ENCODE results near the gene MYH6.
"Not testable (repeated sequence)": the region's sequence is repeated elsewhere in the genome, so short reads cannot be mapped to it uniquely, and the experiment has no call there.

MYH6 gene

DNA sequence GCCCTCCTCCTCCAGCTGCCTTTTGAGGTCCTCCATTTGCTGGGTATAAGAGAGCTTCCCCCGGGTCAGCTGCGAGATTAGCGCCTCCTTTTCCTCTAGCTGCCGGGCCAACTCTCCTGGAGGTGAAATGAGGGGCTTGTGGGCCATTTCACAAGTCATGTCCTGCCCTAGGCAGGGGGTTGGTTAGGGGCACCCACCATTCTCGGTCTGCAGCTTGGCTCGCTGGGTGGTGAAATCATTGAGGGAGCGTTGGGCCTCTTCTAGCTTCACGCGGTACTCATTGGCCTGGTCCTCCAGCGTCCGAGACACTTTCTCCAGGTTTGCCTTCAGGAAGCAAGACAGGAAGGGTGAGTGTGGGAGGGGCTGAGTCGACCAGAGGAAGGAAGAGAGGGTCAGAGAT lies 18.7 kb downstream of the MYH6 start:
- no peak for DNase-seq (ENCODE audit: low read depth in 1 of 2, low spot score in 1 of 2)
- TF ChIP-seq JUND (IDR thresholded peaks at IDR 0.05; ENCODE audit: low read depth): no peak
- in situ Hi-C loops (cut with HindIII; ENCODE audit: low pct_unique_long_range_greater_than_20kb, low sequenced_read_pairs): no loop called here

DNA sequence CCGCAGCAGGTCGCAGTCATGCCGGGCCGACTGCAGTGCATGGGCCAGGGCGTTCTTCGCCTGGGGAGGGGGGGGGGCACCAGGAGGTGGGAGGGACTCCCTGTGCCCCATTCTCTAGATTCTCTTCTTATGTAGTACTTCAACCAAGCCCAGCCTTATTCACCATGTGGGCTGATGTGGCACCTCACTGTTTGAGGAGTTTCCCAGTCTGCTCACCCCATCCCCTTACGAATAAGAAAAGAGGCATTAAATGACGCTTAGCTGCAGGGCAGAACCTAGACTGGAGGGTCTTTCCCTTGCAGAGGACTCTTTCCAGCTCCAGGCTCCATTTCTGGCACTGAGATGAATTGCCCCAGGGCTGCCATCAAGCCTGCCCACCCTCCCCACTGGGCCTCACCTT lies 19.1 kb downstream of the MYH6 start:
- no peak for DNase-seq (ENCODE audit: low read depth in 1 of 2, low spot score in 1 of 2)
- in situ Hi-C loops (cut with HindIII; ENCODE audit: low pct_unique_long_range_greater_than_20kb, low sequenced_read_pairs): no loop called here

DNA sequence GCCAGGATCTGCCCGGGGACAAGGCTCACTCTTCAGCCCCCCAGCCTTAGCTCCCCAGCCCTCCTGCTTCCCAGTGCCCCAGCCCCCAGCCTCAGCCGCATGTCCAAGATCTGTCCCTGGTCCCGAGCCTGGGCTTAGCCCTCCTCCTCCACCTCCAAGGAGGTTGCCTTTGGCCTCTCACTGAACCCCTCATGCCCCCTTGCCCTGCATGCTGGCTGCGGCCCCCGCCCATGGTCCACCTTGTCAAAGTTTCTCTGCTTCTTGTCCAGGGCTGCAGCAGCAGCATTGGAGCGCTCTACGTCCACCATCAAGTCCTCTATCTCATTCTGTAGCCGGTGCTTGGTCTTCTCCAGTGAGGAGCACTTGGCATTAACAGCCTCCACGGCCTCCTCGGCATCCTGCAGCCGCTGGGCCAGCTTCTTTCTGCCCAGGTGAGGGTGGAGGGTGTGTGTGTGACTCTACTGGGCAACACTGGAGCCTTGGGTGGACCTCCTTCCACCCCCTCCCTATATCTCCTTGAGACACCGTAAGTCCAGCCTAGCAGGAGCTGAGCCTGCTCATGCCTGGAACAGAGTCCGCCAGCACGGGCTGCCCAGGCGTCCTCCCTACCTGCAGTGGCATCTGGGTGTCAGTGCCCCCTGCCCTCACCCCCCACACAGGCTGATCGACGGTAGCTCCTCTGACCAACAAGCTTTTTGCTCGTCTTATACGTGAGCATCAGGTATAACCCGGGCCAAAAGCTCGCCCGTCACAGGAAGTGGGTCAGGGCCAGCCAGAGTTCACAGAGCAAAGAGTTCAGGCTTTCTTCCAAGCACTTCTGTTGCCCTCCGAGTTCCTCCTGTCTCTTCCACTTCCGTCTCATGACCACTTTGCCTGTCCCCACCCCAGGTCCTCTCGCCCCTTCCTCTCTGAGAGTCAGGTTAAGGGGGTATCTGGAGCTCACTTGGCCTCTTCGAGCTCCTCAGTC lies 19.9 kb downstream of the MYH6 start:
- in situ Hi-C loops (cut with HindIII; ENCODE audit: low pct_unique_long_range_greater_than_20kb, low sequenced_read_pairs): no loop called here
- no peak for DNase-seq (ENCODE audit: low read depth in 1 of 2, low spot score in 1 of 2)
- no peak for TF ChIP-seq JUND (IDR thresholded peaks at IDR 0.05; ENCODE audit: low read depth)

More for the DNA sequence above, 19.1 kb downstream of the MYH6 start:
- TF ChIP-seq JUND (IDR thresholded peaks at IDR 0.05; ENCODE audit: low read depth): no peak

DNA sequence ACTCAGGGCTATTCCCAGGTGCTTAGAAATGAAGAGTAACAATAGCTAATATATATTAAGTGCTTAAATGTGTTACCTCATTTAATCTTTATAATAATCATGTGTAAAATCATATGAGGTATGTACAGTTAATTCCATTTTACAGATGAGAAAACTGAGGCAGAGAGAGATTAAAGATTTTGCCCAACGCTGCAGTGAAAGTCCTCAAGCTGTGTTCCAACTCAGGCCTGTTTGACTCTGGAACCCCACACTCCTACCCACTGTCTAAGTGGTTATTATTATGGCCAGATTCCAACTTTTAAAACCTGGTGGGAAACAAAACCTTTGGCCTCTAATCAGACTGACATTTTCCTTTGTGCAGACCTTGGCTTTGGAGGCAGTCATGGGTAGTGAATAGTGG lies 21.1 kb downstream of the MYH6 start:
- DNase-seq (ENCODE audit: low read depth in 1 of 2, low spot score in 1 of 2): no peak
- TF ChIP-seq JUND (IDR thresholded peaks at IDR 0.05; ENCODE audit: low read depth): no peak
- in situ Hi-C loops (cut with HindIII; ENCODE audit: low pct_unique_long_range_greater_than_20kb, low sequenced_read_pairs): no loop called here

DNA sequence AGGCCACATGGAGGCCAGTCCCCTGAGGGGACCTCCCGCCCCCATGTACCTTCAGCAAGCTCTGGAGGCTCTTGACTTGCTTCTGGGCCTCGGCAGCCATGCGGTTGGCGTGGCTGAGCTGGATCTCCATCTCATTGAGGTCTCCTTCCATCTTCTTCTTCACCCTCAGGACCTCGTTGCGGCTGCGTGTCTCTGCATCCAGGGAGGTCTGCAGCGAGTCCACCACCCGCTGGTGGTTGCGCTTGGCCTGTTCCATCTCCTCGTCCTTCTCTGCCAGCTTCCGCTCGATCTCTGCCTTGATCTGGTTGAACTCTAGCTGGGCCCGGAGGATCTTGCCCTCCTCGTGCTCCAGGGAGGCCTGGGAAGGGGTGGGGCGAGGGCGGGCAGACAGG lies 21.8 kb downstream of the MYH6 start:
- in situ Hi-C loops (cut with HindIII; ENCODE audit: low pct_unique_long_range_greater_than_20kb, low sequenced_read_pairs); DNase-seq (ENCODE audit: low read depth in 1 of 2, low spot score in 1 of 2): not testable (repeated sequence)

DNA sequence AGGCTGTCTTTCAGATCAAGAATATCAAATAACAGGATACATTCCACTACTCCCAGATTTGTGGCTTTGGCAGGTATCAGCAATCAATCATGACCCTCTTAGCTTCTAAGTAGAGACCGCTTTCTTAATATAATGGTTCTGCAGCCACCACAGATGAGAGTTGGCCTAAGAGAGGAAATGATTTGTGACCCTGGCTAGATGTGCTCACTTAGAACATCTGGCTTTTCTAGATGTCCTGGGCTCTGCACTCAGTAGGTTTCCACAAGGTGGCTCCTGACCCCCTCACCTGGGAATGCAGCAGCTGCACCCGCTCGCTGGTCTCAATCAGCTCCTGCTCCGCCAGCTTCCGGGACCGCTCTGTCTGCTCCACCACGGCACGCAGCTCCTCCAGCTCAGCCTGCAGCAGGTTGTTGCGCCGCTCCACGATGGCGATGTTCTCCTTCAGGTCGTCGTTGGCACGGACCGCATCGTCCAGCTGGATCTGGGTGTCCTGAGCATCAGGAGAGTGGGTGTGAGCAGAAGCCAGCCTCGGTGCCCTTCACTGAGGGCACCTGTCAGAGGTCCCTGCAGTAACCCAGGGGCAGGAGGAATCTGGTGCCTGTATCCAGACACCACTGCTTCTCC lies 22.3 kb downstream of the MYH6 start:
- no peak for TF ChIP-seq JUND (IDR thresholded peaks at IDR 0.05; ENCODE audit: low read depth)
- no peak for DNase-seq (ENCODE audit: low read depth in 1 of 2, low spot score in 1 of 2)
- in situ Hi-C loops (cut with HindIII; ENCODE audit: low pct_unique_long_range_greater_than_20kb, low sequenced_read_pairs): no loop called here

DNA sequence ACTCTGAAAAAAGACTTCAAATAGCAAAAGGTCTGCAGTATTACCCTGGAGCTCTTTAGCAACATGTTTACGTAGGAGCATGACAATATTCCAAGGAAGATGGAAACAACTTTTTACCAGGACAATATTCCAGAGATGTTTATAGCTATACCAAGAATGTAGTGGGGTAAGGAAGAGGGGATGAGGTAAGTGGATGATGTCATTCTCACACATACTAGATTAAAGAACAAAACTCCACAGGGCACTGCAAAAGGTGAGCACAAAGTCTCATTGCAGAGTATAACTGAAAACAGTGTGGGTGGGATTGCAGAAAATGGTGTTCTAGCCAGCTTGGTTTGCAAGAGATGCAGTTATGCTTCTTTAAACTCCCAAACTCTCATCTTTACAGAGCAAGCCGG lies 22.8 kb downstream of the MYH6 start:
- no peak for DNase-seq (ENCODE audit: low read depth in 1 of 2, low spot score in 1 of 2)
- in situ Hi-C loops (cut with HindIII; ENCODE audit: low pct_unique_long_range_greater_than_20kb, low sequenced_read_pairs): no loop called here
- no peak for TF ChIP-seq JUND (IDR thresholded peaks at IDR 0.05; ENCODE audit: low read depth)

DNA sequence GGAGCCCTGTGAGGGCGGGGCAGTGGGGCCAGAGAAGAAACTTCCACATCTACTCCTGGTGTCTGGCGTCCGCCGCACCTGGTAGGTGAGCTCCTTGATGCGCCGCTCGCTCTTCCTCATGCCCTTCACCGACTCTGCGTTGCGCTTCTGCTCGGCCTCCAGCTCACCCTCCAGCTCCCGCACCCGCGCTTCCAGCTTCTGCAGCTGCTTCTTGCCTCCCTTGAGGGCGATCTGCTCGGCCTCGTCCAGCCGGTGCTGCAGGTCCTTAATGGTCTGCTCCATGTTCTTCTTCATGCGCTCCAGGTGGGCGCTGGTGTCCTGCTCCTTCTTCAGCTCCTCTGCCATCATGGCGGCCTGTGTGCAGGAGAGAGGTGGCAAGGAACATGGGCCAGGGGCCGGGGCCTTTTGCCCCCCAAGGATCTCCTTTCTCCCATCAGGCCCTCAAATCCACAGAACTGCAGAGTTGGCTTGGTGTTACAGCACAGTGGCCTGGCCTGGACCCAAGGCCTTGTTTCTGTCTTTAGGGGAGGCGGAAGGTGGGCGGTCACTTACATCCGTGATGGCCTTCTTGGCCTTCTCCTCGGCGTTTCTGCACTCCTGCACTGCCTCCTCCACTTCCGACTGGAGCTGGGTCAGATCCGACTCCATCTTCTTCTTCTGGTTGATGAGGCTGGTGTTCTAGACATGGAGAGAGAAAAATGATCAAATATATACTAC lies 23.6 kb downstream of the MYH6 start:
- DNase-seq (ENCODE audit: low read depth in 1 of 2, low spot score in 1 of 2): no peak
- TF ChIP-seq JUND (IDR thresholded peaks at IDR 0.05; ENCODE audit: low read depth): no peak
- in situ Hi-C loops (cut with HindIII; ENCODE audit: low pct_unique_long_range_greater_than_20kb, low sequenced_read_pairs): no loop called here

DNA sequence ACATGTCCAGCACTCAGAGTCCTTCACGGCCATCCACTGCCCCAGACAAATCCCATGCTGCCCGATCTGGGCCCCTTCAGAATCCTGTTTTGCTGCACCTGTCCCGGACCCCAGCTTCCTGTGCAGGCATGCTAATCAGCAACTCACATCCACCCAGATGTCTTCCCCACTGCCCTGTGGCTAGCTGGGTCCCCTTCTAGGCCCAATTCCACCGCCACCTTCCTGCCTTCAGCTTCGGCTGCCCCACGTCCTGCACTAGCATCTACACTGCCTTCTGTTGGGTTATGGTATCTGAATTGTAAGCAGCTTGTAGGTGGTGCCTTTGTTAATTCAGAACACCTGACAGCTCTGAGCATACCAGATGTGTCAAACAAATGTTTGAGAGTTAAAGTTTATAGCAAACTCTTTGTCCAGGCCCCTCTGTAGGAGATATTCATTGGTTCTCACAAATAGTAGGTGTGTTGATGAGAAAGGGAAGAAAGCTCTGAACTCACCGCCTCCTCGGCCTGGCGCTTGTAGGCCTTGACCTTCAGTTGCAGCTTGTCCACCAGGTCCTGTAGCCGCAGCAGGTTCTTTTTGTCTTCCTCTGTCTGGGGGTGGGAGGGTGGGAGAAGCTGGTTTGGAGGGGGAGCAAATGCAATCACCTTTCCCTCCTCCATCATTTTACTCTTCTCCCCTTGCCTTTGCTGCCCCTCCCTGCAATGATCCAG lies 25.2 kb downstream of the MYH6 start:
- no peak for DNase-seq (ENCODE audit: low read depth in 1 of 2, low spot score in 1 of 2)
- no peak for TF ChIP-seq JUND (IDR thresholded peaks at IDR 0.05; ENCODE audit: low read depth)
- in situ Hi-C loops (cut with HindIII; ENCODE audit: low pct_unique_long_range_greater_than_20kb, low sequenced_read_pairs): no loop called here

DNA sequence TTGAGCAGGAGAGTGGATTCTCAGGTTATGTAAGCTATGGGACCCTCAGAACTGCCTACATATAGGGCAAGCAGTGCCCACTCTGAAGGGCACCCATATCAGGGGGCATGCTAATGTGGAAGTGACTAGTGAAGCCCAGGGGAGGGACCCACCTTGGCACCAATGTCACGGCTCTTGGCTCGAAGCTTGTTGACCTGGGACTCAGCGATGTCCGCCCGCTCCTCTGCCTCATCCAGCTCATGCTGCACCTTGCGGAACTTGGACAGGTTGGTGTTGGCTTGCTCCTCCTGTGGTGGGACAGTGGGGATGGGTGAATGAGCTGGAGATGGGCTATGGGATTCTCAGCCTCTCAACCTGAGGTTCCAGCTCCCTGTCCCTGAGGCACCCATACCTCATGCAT lies 25.8 kb downstream of the MYH6 start:
- no peak for DNase-seq (ENCODE audit: low read depth in 1 of 2, low spot score in 1 of 2)
- TF ChIP-seq JUND (IDR thresholded peaks at IDR 0.05; ENCODE audit: low read depth): no peak
- in situ Hi-C loops (cut with HindIII; ENCODE audit: low pct_unique_long_range_greater_than_20kb, low sequenced_read_pairs): no loop called here

DNA sequence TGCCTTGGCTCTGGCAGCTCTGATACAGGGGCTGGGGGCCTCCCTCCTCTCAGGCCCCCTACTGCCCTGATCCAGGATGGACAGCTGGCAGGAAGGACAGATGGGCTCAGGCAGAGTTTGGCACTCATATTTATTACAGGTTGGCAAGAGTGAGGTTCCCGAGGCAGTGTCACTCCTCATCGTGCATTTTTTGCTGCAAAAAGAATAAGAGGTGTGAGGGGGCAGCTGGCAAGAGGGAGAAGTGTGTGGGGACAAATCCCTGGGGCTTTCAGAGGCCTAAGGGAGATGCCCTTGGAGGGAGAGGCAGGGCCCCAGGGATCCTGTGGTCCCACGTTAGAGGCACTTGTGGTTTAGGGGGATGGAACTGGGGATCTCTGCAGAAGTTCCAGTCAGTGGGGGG lies 26.2 kb downstream of the MYH6 start:
- DNase-seq (ENCODE audit: low read depth in 1 of 2, low spot score in 1 of 2): no peak
- no peak for TF ChIP-seq JUND (IDR thresholded peaks at IDR 0.05; ENCODE audit: low read depth)
- in situ Hi-C loops (cut with HindIII; ENCODE audit: low pct_unique_long_range_greater_than_20kb, low sequenced_read_pairs): no loop called here

DNA sequence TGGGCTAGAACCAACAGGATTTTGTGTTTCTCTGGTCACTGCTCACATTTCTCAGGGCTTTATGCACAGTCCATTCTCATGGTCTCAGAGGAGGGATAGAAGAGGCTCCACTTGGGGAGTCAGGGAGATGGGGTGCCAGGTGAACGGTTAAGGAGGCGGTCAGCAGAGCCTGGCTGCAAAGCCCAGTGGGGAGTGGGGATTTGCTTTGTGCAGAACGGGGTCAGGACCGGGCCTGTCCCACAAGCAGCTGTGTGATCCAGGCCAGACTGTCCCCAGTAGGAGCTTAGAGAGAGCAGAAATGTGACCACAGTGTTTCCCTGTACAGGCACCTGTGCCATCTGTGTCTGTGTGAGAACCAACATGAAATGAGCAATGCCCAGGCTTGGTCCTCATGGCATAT lies 27.1 kb downstream of the MYH6 start:
- in situ Hi-C loops (cut with HindIII; ENCODE audit: low pct_unique_long_range_greater_than_20kb, low sequenced_read_pairs): no loop called here
- TF ChIP-seq JUND (IDR thresholded peaks at IDR 0.05; ENCODE audit: low read depth): no peak
- DNase-seq (ENCODE audit: low read depth in 1 of 2, low spot score in 1 of 2): no peak
